Lower leg skin (tissue), 4 donors: Measurements from ENCODE around the gene STK17B. TPM values are rescaled to one million over a fixed set of nuclear protein-coding genes. Genes with fewer than 3 reads are reported as not detected.

Source experiments
- DNase-seq, 2 donors: peaks; one replicate each; pipeline ENCODE4 v3.0.0-alpha.2; 2019; ENCODE audit warnings: low spot score in 2 of 2
- H3K4me3 ChIP-seq: fragments of 200-600 bp; sonication (generic); 2 replicates; pipeline ENCODE4 v1.5.1; 2017; ENCODE audit warnings: mild to moderate bottlenecking, low read depth; ENCODE audit not compliant: poor library complexity, severe bottlenecking
- CTCF ChIP-seq, 3 donors: fragments of 450-650 bp; IDR thresholded peaks; one replicate each; pipeline ENCODE4 v1.5.1; 2016; ENCODE audit warnings: antibody characterized with exemption in 3 of 3, mild to moderate bottlenecking in 3 of 3, moderate library complexity in 2 of 3
- POLR2A ChIP-seq, 2 donors: fragments of 450-650 bp; IDR thresholded peaks; one replicate each; pipeline ENCODE4 v1.6.1; 2016 to 2017; ENCODE audit warnings: antibody characterized with exemption in 2 of 2, mild to moderate bottlenecking in 1 of 2, moderate library complexity in 1 of 2
- WGBS, 2 donors: methylation state at CpG; one replicate each; pipeline ENCODE4 v1.1.5; 2018; 5-methylcytosine and 5-hydroxymethylcytosine counted together
- intact Hi-C: fragments of 100-400 bp; cut with DNase I; formaldehyde crosslinking; loops from one replicate; pipeline ENCODE4 v1.15.0; 2023; ENCODE audit warnings: low total_unique reads
- total RNA-seq, 4 donors: library from RNA; depleted of rRNA; stranded (reverse); fragments of >200 nt; gene quantifications; one replicate each; pipeline ENCODE4 v1.1.0, GENCODE V29; 2016

Gene STK17B
- total RNA-seq, 4 donors from 2014 or later: 25.4 to 42.0 (median 35.5) TPM

GRCh38 chr2:196105951-196106350 lies 65.4 kb downstream of the STK17B start:
- H3K4me3 ChIP-seq: no peak overlapping the region
- WGBS, 2 donors: 45 to 57% methylated on average over 5 of the region's 5 CpGs
- TF ChIP-seq CTCF (IDR thresholded peaks at IDR 0.05): no peak
- no peak for TF ChIP-seq POLR2A (IDR thresholded peaks at IDR 0.05)
- intact Hi-C loops: loop anchor here (5.0 kb wide), 1 partner anchor 1986 kb away; no protein-coding TSS in a partner anchor
- no peak for DNase-seq

- 82 to 99% methylated on average over 4 of the region's 4 CpGs for WGBS, 2 donors
- intact Hi-C loops: no loop called here
- TF ChIP-seq CTCF (IDR thresholded peaks at IDR 0.05) (no peak), POLR2A (IDR thresholded peaks at IDR 0.05) (no peak)
- no peak overlapping the region for H3K4me3 ChIP-seq
- no peak for DNase-seq
Observed at GRCh38 chr2:196104066-196104465, 67.3 kb downstream of the STK17B start.

- TF ChIP-seq CTCF (IDR thresholded peaks at IDR 0.05): no peak
- no peak for TF ChIP-seq POLR2A (IDR thresholded peaks at IDR 0.05)
- no peak overlapping the region for H3K4me3 ChIP-seq
- whole genome bisulfite sequencing, 2 donors: 99 to 100% methylated on average over 2 of the region's 2 CpGs
- intact Hi-C loops: no loop called here
- no peak for DNase-seq
Observed at GRCh38 chr2:196103626-196104025, 67.8 kb downstream of the STK17B start.

DNA sequence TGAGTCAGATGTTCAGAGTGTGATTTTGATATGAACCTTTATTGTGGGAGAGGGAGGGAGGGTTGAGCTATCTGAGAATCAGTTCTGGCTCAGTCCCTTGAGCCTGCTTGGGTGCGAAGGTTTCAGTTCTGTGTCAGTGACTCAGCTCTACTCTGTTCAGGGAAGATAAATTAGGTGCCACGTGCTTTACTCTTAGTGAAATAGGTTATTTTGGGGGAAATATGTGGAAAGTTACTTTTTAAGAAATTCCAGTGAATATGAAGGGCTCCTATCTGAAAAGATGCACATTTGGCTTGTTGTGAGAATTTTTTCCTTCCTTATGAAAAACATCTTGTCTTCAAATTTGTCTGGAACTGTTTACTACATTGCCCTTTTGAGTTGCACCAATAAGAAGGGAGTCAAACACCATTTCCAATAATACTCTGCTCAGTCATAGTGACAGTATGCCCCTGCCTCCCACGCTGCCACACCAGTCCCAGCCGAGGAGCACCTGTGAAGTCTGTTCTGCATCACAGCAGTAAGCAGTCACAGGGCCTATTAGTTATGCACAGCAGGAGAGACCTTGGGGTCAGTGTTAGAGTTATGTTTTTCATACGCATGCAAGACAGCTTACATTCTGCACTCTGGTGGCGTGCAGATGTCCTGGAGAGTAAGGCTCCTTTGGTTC lies 69.9 kb downstream of the STK17B start:
- intact Hi-C loops: no loop called here

DNA sequence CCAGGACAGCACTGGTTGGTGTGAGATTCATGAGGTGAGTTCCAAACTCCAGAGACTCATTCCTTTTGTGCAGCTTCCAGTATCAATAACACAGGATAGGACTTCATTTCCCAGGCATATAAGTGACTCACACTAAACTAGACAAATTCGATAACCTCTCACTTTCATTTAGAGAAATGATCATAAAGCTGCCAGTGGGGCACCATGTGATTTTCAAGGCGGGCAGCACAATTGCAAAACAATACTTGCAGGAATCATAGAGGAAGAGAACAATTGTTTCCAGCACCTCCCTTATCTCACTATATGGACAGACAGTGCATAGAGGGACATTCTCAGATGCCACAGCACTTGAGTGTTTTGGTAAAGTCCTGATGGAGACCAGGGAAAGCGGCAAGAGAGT lies 71.5 kb downstream of the STK17B start:
- H3K4me3 ChIP-seq: no peak overlapping the region
- DNase-seq: no peak
- no peak for TF ChIP-seq POLR2A (IDR thresholded peaks at IDR 0.05)
- intact Hi-C loops: no loop called here
- 75 to 86% methylated on average over 3 of the region's 3 CpGs for WGBS, 2 donors

More for the DNA sequence above, 69.9 kb downstream of the STK17B start:
- no peak overlapping the region for H3K4me3 ChIP-seq
- no peak for TF ChIP-seq POLR2A (IDR thresholded peaks at IDR 0.05)
- no peak for TF ChIP-seq CTCF (IDR thresholded peaks at IDR 0.05)
- DNase-seq: no peak
- WGBS, 2 donors: 50 to 51% methylated on average over 6 of the region's 6 CpGs

- WGBS, 2 donors: 69 to 77% methylated on average over 6 of the region's 6 CpGs
Observed at GRCh38 chr2:196097864-196098660, 73.3 kb downstream of the STK17B start.

More at GRCh38 chr2:196097864-196098660, 73.3 kb downstream of the STK17B start:
- TF ChIP-seq CTCF (IDR thresholded peaks at IDR 0.05): no peak
- TF ChIP-seq POLR2A (IDR thresholded peaks at IDR 0.05): no peak
- DNase-seq: no peak
- no peak overlapping the region for H3K4me3 ChIP-seq
- intact Hi-C loops: no loop called here
